Karpas-422 (cell line): ENCODE measurements around the gene KCTD5. TPM values are rescaled to one million over a fixed set of nuclear protein-coding genes. Genes with fewer than 3 reads are reported as not detected.
A peak's percentile ranks its signal among the peaks of the same experiment; 100 is the strongest.

ENCODE experiments used
- DNase-seq: peaks from one replicate; pipeline ENCODE4 v3.0.0-alpha.2; 2015
- H2AFZ ChIP-seq: fragments of 200-600 bp; sonication (generic); 2 replicates; pipeline ENCODE4 v1.6.1; 2014; ENCODE audit warnings: antibody characterized with exemption, low read length, mixed read lengths
- H3K27ac ChIP-seq: fragments of 200-600 bp; sonication (generic); 2 replicates; pipeline ENCODE4 v1.5.1; 2014; ENCODE audit warnings: mild to moderate bottlenecking, low read length, moderate library complexity
- H3K27me3 ChIP-seq: fragments of 200-600 bp; sonication (generic); 2 replicates; pipeline ENCODE4 v1.6.1; 2014; ENCODE audit warnings: low read length, mixed read lengths
- H3K36me3 ChIP-seq: fragments of 200-600 bp; sonication (generic); 2 replicates; pipeline ENCODE4 v1.6.1; 2014; ENCODE audit warnings: low read length, mixed read lengths; ENCODE audit not compliant: insufficient read depth
- H3K4me1 ChIP-seq: fragments of 200-600 bp; sonication (generic); 2 replicates; pipeline ENCODE4 v1.6.1; 2014; ENCODE audit warnings: mild to moderate bottlenecking, low read length, mixed read lengths
- H3K4me2 ChIP-seq: fragments of 200-600 bp; sonication (generic); 2 replicates; pipeline ENCODE4 v1.6.1; 2014; ENCODE audit warnings: low read length, low read depth, mild to moderate bottlenecking; ENCODE audit not compliant: poor library complexity, severe bottlenecking
- H3K4me3 ChIP-seq: fragments of 200-600 bp; sonication (generic); 2 replicates; pipeline ENCODE4 v1.5.1; 2014; ENCODE audit warnings: mild to moderate bottlenecking, antibody characterized with exemption, low read length, mixed read lengths
- H3K79me2 ChIP-seq: fragments of 200-600 bp; sonication (generic); 2 replicates; pipeline ENCODE4 v1.6.1; 2014; ENCODE audit warnings: mild to moderate bottlenecking, low read length, mixed read lengths
- H3K9ac ChIP-seq: fragments of 200-600 bp; sonication (generic); 2 replicates; pipeline ENCODE4 v1.6.0; 2014; ENCODE audit warnings: low read length
- H3K9me2 ChIP-seq: fragments of 200-600 bp; sonication (generic), shearing (Covaris generic); replicated peaks from 2 replicates; pipeline ENCODE4 v1.6.0; 2014; ENCODE audit warnings: mild to moderate bottlenecking, low read length, moderate library complexity; ENCODE audit not compliant: insufficient read depth
- H3K9me3 ChIP-seq: fragments of 300-700, 200-600 bp; sonication (generic); 2 replicates; pipeline ENCODE4 v1.6.1; 2014; ENCODE audit warnings: low read length, mixed read lengths
- H4K20me1 ChIP-seq: fragments of 200-600 bp; sonication (generic); 2 replicates; pipeline ENCODE4 v1.6.1; 2014; ENCODE audit warnings: mild to moderate bottlenecking, antibody characterized with exemption, low read length, low read depth; ENCODE audit not compliant: insufficient read depth
- total RNA-seq: library from RNA; depleted of rRNA; stranded (reverse); fragments of >200 nt; shearing (Covaris generic); gene quantifications from 2 replicates; pipeline ENCODE4 v1.2.3, GENCODE V29; 2014; ENCODE audit warnings: low replicate concordance

The KCTD5 gene
- total RNA-seq, 1 experiment from 2014 or later = 15.7 TPM

- Histone ChIP-seq H3K27ac (no peak overlapping the region), H3K4me3 (no peak overlapping the region), H3K9ac (no peak overlapping the region), H2AFZ (no peak overlapping the region), H3K36me3 (no peaks in the 10 kb centered on the region), H3K4me2 (no peak overlapping the region), H3K9me2 (no peaks in the 10 kb centered on the region), H3K4me1 (peaks cover 10% of the 10 kb centered on the region), H3K9me3 (no peaks in the 10 kb centered on the region), H3K79me2 (no peaks in the 10 kb centered on the region), H3K27me3 (no peaks in the 10 kb centered on the region), H4K20me1 (peaks cover 8% of the 10 kb centered on the region; the same call in 1 of the 2 replicates)
- DNase-seq = no peak
Measured at GRCh38 chr16:2713523-2713922, 31.2 kb downstream of the KCTD5 start.

DNA sequence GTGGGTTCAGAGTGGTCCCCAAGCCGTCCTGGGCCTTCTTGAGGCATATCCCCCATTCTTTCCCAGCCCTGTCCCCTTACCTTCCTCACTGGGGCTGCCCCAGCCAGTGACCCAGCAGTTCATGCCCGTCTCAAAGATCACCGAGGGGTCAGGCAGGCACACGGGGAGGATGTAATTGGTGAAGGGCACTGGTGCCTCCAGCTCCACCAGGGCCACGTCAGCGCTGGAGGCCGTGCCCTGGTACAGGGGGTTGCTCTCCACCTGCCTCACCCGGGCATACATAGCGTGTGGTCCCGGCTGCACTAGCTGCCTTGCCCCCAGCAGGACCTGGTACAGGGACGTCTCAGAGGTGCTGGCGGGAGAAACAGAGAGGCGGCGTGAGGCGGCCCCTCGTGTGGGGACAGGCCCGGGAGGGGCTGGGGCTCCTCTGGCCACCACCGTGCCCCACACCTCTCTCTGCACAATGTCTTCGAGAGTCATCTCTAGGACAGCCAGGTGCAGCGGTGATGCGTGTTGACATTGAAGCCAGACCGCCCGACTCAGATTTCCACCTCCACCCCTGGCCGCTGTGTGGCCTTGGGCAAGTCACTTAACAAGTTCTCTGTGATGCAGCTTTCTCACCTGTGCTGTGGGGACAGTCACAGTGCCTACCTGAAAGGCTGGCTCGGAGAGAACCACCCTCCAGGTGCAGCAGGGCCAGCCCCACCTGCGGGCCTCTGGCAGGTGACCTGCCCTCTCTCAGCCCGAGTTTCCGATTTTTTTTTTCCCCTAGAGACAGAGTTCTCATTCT lies 31.9 kb downstream of the KCTD5 start:
- no peaks in the 10 kb centered on the region for H3K9me2 ChIP-seq
- peaks cover 8% of the 10 kb centered on the region; the same call in 1 of the 2 replicates for H4K20me1 ChIP-seq

GRCh38 chr16:2715064-2715463 lies 32.7 kb downstream of the KCTD5 start:
- Histone ChIP-seq H3K9me2 (no peaks in the 10 kb centered on the region), H3K27ac (no peak overlapping the region), H2AFZ (no peak overlapping the region), H3K79me2 (no peaks in the 10 kb centered on the region), H3K36me3 (no peaks in the 10 kb centered on the region), H3K27me3 (no peaks in the 10 kb centered on the region), H3K4me3 (no peak overlapping the region), H3K4me1 (peaks cover 14% of the 10 kb centered on the region), H3K4me2 (peak overlapping the region; percentile 73), H4K20me1 (peaks cover 5% of the 10 kb centered on the region; the same call in 1 of the 2 replicates), H3K9ac (no peak overlapping the region), H3K9me3 (no peaks in the 10 kb centered on the region)
- no peak for DNase-seq

More for the DNA sequence above, 31.9 kb downstream of the KCTD5 start:
- Histone ChIP-seq H3K9me3 (no peaks in the 10 kb centered on the region), H3K27me3 (no peaks in the 10 kb centered on the region), H3K4me2 (no peak overlapping the region), H3K36me3 (no peaks in the 10 kb centered on the region), H2AFZ (no peak overlapping the region), H3K27ac (no peak overlapping the region), H3K9ac (no peak overlapping the region), H3K4me3 (no peak overlapping the region), H3K4me1 (peaks cover 10% of the 10 kb centered on the region), H3K79me2 (no peaks in the 10 kb centered on the region)
- DNase-seq = no peak

DNA sequence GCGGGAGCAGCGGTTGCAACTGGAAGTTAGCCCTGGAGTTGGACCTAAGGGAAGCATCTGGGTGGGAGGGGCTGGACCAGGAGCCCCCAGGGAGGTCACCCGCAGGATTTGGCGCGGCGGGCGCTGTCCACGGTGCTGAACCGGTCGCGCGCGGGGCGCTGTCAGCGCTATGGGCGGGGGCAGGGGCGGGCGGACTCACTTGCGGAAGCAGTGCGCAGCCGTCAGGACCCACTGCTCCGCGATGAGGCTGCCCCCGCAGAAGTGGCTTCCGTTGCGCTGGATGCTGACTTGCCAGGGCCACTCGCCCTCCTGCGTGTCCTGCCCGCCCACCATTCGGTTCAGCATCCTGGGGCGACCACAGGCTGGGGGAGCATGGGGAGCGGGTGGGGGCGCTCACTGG lies 33.2 kb downstream of the KCTD5 start:
- Histone ChIP-seq H3K9me2 (no peaks in the 10 kb centered on the region), H2AFZ (no peak overlapping the region), H3K27me3 (no peaks in the 10 kb centered on the region), H3K4me2 (peak overlapping the region; percentile 73), H4K20me1 (peaks cover 5% of the 10 kb centered on the region; the same call in 1 of the 2 replicates), H3K4me1 (peaks cover 16% of the 10 kb centered on the region), H3K9ac (peak overlapping the region; percentile 62), H3K79me2 (no peaks in the 10 kb centered on the region), H3K36me3 (no peaks in the 10 kb centered on the region), H3K27ac (no peak overlapping the region), H3K4me3 (peak overlapping the region; percentile 60; the same call in 1 of the 2 replicates), H3K9me3 (no peaks in the 10 kb centered on the region)
- peak; percentile 88 for DNase-seq

GRCh38 chr16:2715966-2716885 lies 33.9 kb downstream of the KCTD5 start:
- no peak overlapping the region for H2AFZ ChIP-seq
- no peaks in the 10 kb centered on the region for H3K27me3 ChIP-seq
- no peak for DNase-seq
- H3K27ac ChIP-seq = no peak overlapping the region
- no peaks in the 10 kb centered on the region for H3K9me3 ChIP-seq
- H4K20me1 ChIP-seq = peaks cover 5% of the 10 kb centered on the region; the same call in 1 of the 2 replicates
- H3K4me3 ChIP-seq = peak overlapping the region; percentile 60; the same call in 1 of the 2 replicates
- H3K4me2 ChIP-seq = peak overlapping the region; percentile 73
- peak overlapping the region; percentile 62 for H3K9ac ChIP-seq
- no peaks in the 10 kb centered on the region for H3K36me3 ChIP-seq
- no peaks in the 10 kb centered on the region for H3K79me2 ChIP-seq
- peaks cover 16% of the 10 kb centered on the region for H3K4me1 ChIP-seq
- H3K9me2 ChIP-seq = no peaks in the 10 kb centered on the region

DNA sequence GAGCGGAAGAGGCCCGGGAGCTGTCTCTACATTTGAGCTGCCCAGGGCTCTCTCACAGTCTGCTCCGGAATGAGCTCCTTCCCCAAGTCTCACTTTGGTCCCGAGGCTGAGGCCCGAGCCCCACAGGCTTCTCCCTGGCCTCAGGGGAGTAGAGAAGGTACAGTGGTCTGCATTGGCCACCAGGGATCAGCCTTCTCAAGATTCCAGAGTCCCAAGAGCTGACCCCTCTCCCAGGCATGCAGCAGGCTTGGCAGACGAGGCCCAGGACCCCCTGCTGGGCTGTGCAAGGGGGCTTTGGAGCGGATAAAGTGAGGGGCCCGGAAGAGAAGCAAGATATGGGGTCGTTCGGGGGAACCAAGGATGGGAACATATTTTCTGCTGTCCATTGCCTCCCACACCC lies 34.6 kb downstream of the KCTD5 start:
- Histone ChIP-seq H3K27me3 (no peaks in the 10 kb centered on the region), H3K9ac (no peak overlapping the region), H3K79me2 (no peaks in the 10 kb centered on the region), H3K9me3 (no peaks in the 10 kb centered on the region), H2AFZ (no peak overlapping the region), H4K20me1 (peaks cover 5% of the 10 kb centered on the region; the same call in 1 of the 2 replicates), H3K4me3 (no peak overlapping the region), H3K4me1 (peaks cover 22% of the 10 kb centered on the region), H3K27ac (no peak overlapping the region), H3K36me3 (no peaks in the 10 kb centered on the region), H3K4me2 (no peak overlapping the region), H3K9me2 (no peaks in the 10 kb centered on the region)
- DNase-seq = no peak

DNA sequence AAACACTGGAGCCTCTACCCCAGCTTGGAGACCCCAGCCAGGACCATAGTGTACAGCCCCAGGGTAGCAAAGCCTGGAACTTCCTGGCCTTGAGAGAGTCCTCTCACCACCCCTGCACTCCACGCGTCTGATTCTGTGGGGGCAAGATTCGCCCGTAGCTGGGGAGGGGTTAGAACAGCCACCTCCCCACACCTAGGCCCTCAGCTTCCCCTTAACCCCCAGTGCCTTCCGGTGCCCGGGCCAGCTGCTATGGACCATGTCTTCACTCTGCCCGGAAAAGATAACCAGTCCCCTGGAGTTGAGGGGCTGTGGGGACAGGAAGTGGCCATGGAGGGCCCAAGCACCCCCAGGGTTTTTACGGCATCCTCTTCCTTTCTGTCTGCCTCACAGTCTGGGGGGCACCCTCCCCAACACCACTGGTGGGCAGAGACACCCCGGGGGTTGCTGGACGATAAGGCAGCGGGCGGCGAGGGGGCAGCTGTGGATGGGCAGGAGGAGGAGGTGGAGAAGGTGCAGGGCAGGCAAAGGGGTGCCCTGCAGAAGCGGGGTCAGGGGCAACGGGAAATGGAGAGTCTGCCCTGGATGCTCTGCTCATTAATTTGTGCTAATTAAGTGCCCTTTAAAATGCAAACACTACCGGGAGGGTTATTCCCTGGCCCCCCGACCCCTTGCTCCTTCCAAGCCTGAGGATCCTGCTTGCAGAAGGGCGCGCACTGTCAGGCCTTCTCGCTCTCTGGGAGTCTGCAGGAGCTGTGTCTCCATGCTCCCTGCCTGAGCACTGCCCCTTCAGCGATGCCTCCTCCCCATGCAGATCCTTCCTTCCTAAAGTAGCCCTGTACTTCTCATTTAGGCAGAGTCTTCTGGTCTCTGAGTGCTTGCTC lies 35.3 kb downstream of the KCTD5 start:
- Histone ChIP-seq H3K36me3 (no peaks in the 10 kb centered on the region), H2AFZ (no peak overlapping the region), H4K20me1 (peaks cover 5% of the 10 kb centered on the region; the same call in 1 of the 2 replicates), H3K9me2 (no peaks in the 10 kb centered on the region), H3K9ac (no peak overlapping the region), H3K9me3 (no peaks in the 10 kb centered on the region), H3K4me3 (no peak overlapping the region), H3K27ac (no peak overlapping the region), H3K79me2 (no peaks in the 10 kb centered on the region), H3K27me3 (no peaks in the 10 kb centered on the region), H3K4me2 (no peak overlapping the region), H3K4me1 (peaks cover 25% of the 10 kb centered on the region)
- no peak for DNase-seq
